ENCODE data around the gene PCSK6. TPM values are rescaled to one million over a fixed set of nuclear protein-coding genes. Genes with fewer than 3 reads are reported as not detected.
A peak's percentile ranks its signal among the peaks of the same experiment; 100 is the strongest.

Gene PCSK6
- polyA plus RNA-seq, 3 donors, result 0.05 to 0.10 TPM; not detected in 1

DNA sequence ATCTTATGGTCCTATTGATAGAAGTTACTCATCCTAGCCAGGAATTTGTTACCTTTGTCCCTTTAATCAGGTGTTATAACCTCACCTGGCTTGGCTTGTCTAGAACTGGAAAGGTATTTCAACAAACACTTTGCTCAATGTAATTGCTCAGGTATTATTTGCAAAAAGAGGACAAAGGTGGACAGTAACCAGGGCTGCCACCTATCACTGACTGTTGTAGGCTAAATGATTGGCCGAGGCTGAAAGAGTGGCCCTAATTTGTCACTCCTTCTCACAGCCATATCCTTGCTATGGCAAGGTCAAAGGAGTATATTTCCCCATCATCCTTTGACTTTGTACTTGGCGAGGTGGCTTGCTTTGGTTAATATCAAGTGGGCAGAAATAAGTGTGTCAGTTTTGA, 209.5 kb downstream of the PCSK6 start:
- WGBS (ENCODE audit: insufficient coverage), result no CpG with 5 or more reads among the region's 2 CpGs
- H3K27ac ChIP-seq (ENCODE audit: low read depth in 1 of 2, low read length in 2 of 2), result no peak overlapping the region
- no peak overlapping the region for H2AFZ ChIP-seq (ENCODE audit: insufficient read depth, low read depth, low read length, poor library complexity, severe bottlenecking)
- TF ChIP-seq, protein P1, sequence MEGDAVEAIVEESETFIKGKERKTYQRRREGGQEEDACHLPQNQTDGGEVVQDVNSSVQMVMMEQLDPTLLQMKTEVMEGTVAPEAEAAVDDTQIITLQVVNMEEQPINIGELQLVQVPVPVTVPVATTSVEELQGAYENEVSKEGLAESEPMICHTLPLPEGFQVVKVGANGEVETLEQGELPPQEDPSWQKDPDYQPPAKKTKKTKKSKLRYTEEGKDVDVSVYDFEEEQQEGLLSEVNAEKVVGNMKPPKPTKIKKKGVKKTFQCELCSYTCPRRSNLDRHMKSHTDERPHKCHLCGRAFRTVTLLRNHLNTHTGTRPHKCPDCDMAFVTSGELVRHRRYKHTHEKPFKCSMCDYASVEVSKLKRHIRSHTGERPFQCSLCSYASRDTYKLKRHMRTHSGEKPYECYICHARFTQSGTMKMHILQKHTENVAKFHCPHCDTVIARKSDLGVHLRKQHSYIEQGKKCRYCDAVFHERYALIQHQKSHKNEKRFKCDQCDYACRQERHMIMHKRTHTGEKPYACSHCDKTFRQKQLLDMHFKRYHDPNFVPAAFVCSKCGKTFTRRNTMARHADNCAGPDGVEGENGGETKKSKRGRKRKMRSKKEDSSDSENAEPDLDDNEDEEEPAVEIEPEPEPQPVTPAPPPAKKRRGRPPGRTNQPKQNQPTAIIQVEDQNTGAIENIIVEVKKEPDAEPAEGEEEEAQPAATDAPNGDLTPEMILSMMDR (IDR thresholded peaks at IDR 0.05), result no peak
- no peaks in the 10 kb centered on the region for H3K9me3 ChIP-seq (replicated peaks in 1 of 2; ENCODE audit: control insufficient read depth in 1 of 2, insufficient read depth in 1 of 2, low read length in 2 of 2)
- no peak overlapping the region for H3K4me3 ChIP-seq (replicated peaks in 1 of 3; ENCODE audit: low read depth in 2 of 3, low read length in 3 of 3)
- no peak for DNase-seq
- H3K9ac ChIP-seq (ENCODE audit: insufficient read depth, low read length, poor library complexity, severe bottlenecking), result no peak overlapping the region
- peaks cover 5% of the 10 kb centered on the region for H4K20me1 ChIP-seq (ENCODE audit: insufficient read depth, low read length)
- H3K4me1 ChIP-seq (ENCODE audit: control insufficient read depth in 1 of 2, insufficient read depth in 2 of 2, low read length in 2 of 2), result peaks cover 17 to 20% of the 10 kb centered on the region in 2 donors
- peaks cover 0 to 2% (median 0%) of the 10 kb centered on the region in 7 donors for H3K9me3 Mint-ChIP-seq
- peaks cover 20% of the 10 kb centered on the region for H3K79me2 ChIP-seq (ENCODE audit: insufficient read depth, low read length)
- peaks cover 56 to 67% of the 10 kb centered on the region in 2 donors for H3K36me3 Mint-ChIP-seq
- H3K27ac Mint-ChIP-seq, result peak overlapping the region in 1 of 7 donors; percentile 24
- H3K36me3 ChIP-seq (replicated peaks in 1 of 2; ENCODE audit: control insufficient read depth in 1 of 2, insufficient read depth in 2 of 2, low read length in 2 of 2), result peaks cover 53 to 65% of the 10 kb centered on the region in 2 donors
- intact Hi-C loops (cut with micrococcal nuclease), result no loop called here
- H3K27me3 ChIP-seq (ENCODE audit: control insufficient read depth in 2 of 2, insufficient read depth in 2 of 2, low read length in 2 of 2), result no peaks in the 10 kb centered on the region
- H3K27me3 Mint-ChIP-seq (ENCODE audit: low read depth in 3 of 3), result peaks cover 0 to 5% (median 0%) of the 10 kb centered on the region in 3 donors
- peaks cover 20% of the 10 kb centered on the region for H3K4me1 Mint-ChIP-seq
- no peak overlapping the region for H3K4me2 ChIP-seq (replicated peaks; ENCODE audit: extremely low read depth, low read length, poor library complexity, severe bottlenecking)
- H3K4me3 Mint-ChIP-seq, result no peak overlapping the region

DNA sequence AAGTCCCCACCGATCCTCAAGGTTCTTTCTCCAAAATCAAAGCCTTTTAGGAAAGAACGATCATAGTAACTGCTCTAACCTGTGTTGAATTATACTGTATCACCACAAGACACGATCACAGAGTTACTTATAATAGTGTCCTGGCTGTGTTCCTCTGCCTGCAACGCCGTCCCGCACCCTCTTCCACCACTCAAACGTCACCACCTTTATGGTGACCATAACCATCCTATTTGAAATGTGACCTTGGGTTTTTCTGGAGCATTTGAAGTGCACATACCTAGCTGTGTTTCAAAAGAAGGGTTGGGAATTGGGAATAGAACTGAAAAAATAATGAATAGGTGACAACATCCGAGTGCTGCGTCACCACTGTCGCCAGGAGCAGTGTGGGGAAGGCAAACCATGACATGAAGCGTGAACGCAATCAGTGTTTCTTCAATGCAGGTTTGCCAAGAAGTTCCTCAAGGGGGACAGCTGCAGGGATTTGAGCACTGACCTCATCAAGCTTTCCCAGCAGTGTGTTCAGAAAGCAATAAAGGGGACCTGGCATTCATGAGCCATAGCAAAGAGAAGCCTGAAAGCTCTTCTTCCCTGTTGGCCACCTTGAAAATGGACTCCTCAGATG, 211.5 kb downstream of the PCSK6 start:
- peak overlapping the region; percentile 82 to 96 (median 89) for H3K27ac Mint-ChIP-seq
- no peak for DNase-seq
- peaks cover 56 to 67% of the 10 kb centered on the region in 2 donors for H3K36me3 Mint-ChIP-seq
- Histone ChIP-seq H3K27ac (ENCODE audit: low read depth in 1 of 2, low read length in 2 of 2) (peak overlapping the region in 1 of 2 donors; percentile 92), H4K20me1 (ENCODE audit: insufficient read depth, low read length) (peaks cover 5% of the 10 kb centered on the region), H3K4me3 (replicated peaks in 1 of 3; ENCODE audit: low read depth in 2 of 3, low read length in 3 of 3) (peak overlapping the region; percentile 30 to 89 (median 31)), H3K27me3 (ENCODE audit: control insufficient read depth in 2 of 2, insufficient read depth in 2 of 2, low read length in 2 of 2) (no peaks in the 10 kb centered on the region), H3K36me3 (replicated peaks in 1 of 2; ENCODE audit: control insufficient read depth in 1 of 2, insufficient read depth in 2 of 2, low read length in 2 of 2) (peaks cover 54 to 65% of the 10 kb centered on the region in 2 donors), H3K4me1 (ENCODE audit: control insufficient read depth in 1 of 2, insufficient read depth in 2 of 2, low read length in 2 of 2) (peaks cover 17 to 20% of the 10 kb centered on the region in 2 donors), H3K4me2 (replicated peaks; ENCODE audit: extremely low read depth, low read length, poor library complexity, severe bottlenecking) (peak overlapping the region; percentile 88), H3K9me3 (replicated peaks in 1 of 2; ENCODE audit: control insufficient read depth in 1 of 2, insufficient read depth in 1 of 2, low read length in 2 of 2) (no peaks in the 10 kb centered on the region), H2AFZ (ENCODE audit: insufficient read depth, low read depth, low read length, poor library complexity, severe bottlenecking) (peak overlapping the region; percentile 74), H3K79me2 (ENCODE audit: insufficient read depth, low read length) (peaks cover 22% of the 10 kb centered on the region), H3K9ac (ENCODE audit: insufficient read depth, low read length, poor library complexity, severe bottlenecking) (peak overlapping the region; percentile 87)
- peaks cover 0 to 2% (median 0%) of the 10 kb centered on the region in 7 donors for H3K9me3 Mint-ChIP-seq
- intact Hi-C loops (cut with micrococcal nuclease), result loop anchor here (2.0 to 10.0 kb wide), 4 partner anchors 374 to 1543 kb away; partner anchors contain the start of genes ASB7 (in 1 of the 2), LINS1 (in 1 of the 2), LYSMD4 (in 1 of the 2) and TARS3 (in 1 of the 2)
- 87% methylated on average over 8 of the region's 12 CpGs for WGBS (ENCODE audit: insufficient coverage)
- H3K27me3 Mint-ChIP-seq (ENCODE audit: low read depth in 3 of 3), result peaks cover 0 to 5% (median 0%) of the 10 kb centered on the region in 3 donors
- TF ChIP-seq, protein P1 (IDR thresholded peaks at IDR 0.05), result no peak
- H3K4me3 Mint-ChIP-seq, result peak overlapping the region; percentile 82 to 91
- peaks cover 20% of the 10 kb centered on the region for H3K4me1 Mint-ChIP-seq

All from CD14-positive monocyte (primary cell).